UCSD-AML1 (cell line): Measurements from ENCODE around the gene C11orf91.
"Not testable (repeated sequence)": the region's sequence is repeated elsewhere in the genome, so short reads cannot be mapped to it uniquely, and the experiment has no call there.

ENCODE experiments used
- DNase-seq: peaks from one replicate; lab custom pipeline; 2025; ENCODE audit not compliant: unreplicated experiment; lab: John Stamatoyannopoulos, UW

Gene C11orf91

GRCh38 chr11:33700502-33701271 lies at the start of gene C11orf91:
Gene C11orf91 (minus strand): TSS chr11:33700826. CDS start chr11:33700740, 86 bp downstream.
- peak; percentile 94 for DNase-seq

GRCh38 chr11:33747979-33748378 lies 47.4 kb upstream of the C11orf91 start:
- no peak for DNase-seq

GRCh38 chr11:33743291-33743690 lies 42.7 kb upstream of the C11orf91 start:
- DNase-seq, result no peak

- DNase-seq, result no peak
Observed at GRCh38 chr11:33742249-33742851, 41.7 kb upstream of the C11orf91 start.

- no peak for DNase-seq
Observed at GRCh38 chr11:33741806-33742205, 41.2 kb upstream of the C11orf91 start.

GRCh38 chr11:33737362-33737821 lies 36.8 kb upstream of the C11orf91 start:
- DNase-seq, result no peak

- peak; percentile 86 for DNase-seq
Observed at GRCh38 chr11:33736148-33736812, 35.7 kb upstream of the C11orf91 start, which contains the start of gene CD59. Gene CD59 (minus strand): TSS chr11:33736423. CDS start chr11:33722445, 13,978 bp downstream.

GRCh38 chr11:33735271-33736147 lies 34.9 kb upstream of the C11orf91 start:
- peak; percentile 56 for DNase-seq

GRCh38 chr11:33734441-33735270 lies 34.0 kb upstream of the C11orf91 start:
- DNase-seq, result no peak

GRCh38 chr11:33733980-33734379 lies 33.4 kb upstream of the C11orf91 start:
- DNase-seq, result no peak

- peak; percentile 16 for DNase-seq
Observed at GRCh38 chr11:33731723-33732531, 31.3 kb upstream of the C11orf91 start.

- DNase-seq, result no peak
Observed at GRCh38 chr11:33730716-33731115, 30.1 kb upstream of the C11orf91 start.

- DNase-seq, result not testable (repeated sequence)
Observed at GRCh38 chr11:33729072-33729664, 28.5 kb upstream of the C11orf91 start.

GRCh38 chr11:33727539-33727938 lies 26.9 kb upstream of the C11orf91 start:
- DNase-seq, result not testable (repeated sequence)

- no peak for DNase-seq
Observed at GRCh38 chr11:33725496-33725895, 24.9 kb upstream of the C11orf91 start.

- no peak for DNase-seq
Observed at GRCh38 chr11:33724644-33725035, 24.0 kb upstream of the C11orf91 start.

- peak; percentile 35 for DNase-seq
Observed at GRCh38 chr11:33723238-33723881, 22.7 kb upstream of the C11orf91 start.

- DNase-seq, result no peak
Observed at GRCh38 chr11:33722590-33723234, 22.1 kb upstream of the C11orf91 start.
